Measurements from ENCODE around the gene EPN3. TPM values are rescaled to one million over a fixed set of nuclear protein-coding genes. Genes with fewer than 3 reads are reported as not detected.

The EPN3 gene
- total RNA-seq, 2 experiments from 2014 or later: 0.28 TPM; not detected in 1

- H3K4me1 ChIP-seq (ENCODE audit: insufficient read depth, low read length, poor library complexity, severe bottlenecking): peaks cover 6% of the 10 kb centered on the region
- H3K36me3 ChIP-seq (ENCODE audit: insufficient read depth, low read length): no peaks in the 10 kb centered on the region
- no peaks in the 10 kb centered on the region for H3K9me3 ChIP-seq (ENCODE audit: low read length)
- no peak overlapping the region for H3K27ac ChIP-seq (ENCODE audit: low read depth, low read length, poor library complexity, severe bottlenecking)
- H3K79me2 ChIP-seq (ENCODE audit: insufficient read depth, low read depth, low read length): no peaks in the 10 kb centered on the region
- no peaks in the 10 kb centered on the region for H4K20me1 ChIP-seq (ENCODE audit: insufficient read depth, low read length)
- no TSS peak for BruUV-seq (replicated peaks)
- TF ChIP-seq, protein P1, sequence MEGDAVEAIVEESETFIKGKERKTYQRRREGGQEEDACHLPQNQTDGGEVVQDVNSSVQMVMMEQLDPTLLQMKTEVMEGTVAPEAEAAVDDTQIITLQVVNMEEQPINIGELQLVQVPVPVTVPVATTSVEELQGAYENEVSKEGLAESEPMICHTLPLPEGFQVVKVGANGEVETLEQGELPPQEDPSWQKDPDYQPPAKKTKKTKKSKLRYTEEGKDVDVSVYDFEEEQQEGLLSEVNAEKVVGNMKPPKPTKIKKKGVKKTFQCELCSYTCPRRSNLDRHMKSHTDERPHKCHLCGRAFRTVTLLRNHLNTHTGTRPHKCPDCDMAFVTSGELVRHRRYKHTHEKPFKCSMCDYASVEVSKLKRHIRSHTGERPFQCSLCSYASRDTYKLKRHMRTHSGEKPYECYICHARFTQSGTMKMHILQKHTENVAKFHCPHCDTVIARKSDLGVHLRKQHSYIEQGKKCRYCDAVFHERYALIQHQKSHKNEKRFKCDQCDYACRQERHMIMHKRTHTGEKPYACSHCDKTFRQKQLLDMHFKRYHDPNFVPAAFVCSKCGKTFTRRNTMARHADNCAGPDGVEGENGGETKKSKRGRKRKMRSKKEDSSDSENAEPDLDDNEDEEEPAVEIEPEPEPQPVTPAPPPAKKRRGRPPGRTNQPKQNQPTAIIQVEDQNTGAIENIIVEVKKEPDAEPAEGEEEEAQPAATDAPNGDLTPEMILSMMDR (conservative IDR thresholded peaks at IDR 0.05; ENCODE audit: low read length): no peak
- TF ChIP-seq EZH2phosphoT487 (IDR thresholded peaks at IDR 0.05; ENCODE audit: borderline replicate concordance, low read depth, low read length): no peak
- ChIA-PET CTCF (ENCODE audit: unreplicated experiment) (no interaction called here), POLR2A (no interaction called here)
- no peak for DNase-seq (ENCODE audit: low spot score)
- H3K9me2 ChIP-seq (ENCODE audit: insufficient read depth, low read length): no peaks in the 10 kb centered on the region
- no peak overlapping the region for H2AFZ ChIP-seq (ENCODE audit: low read length)
- intact Hi-C loops (cut with micrococcal nuclease; ENCODE audit: unreplicated experiment): no loop called here
- no peak overlapping the region for H3K4me2 ChIP-seq (ENCODE audit: low read length)
- H3K4me3 ChIP-seq (ENCODE audit: low read depth, low read length, poor library complexity, severe bottlenecking): no peak overlapping the region
Observed at GRCh38 chr17:50562242-50563091, 29.9 kb downstream of the EPN3 start.

DNA sequence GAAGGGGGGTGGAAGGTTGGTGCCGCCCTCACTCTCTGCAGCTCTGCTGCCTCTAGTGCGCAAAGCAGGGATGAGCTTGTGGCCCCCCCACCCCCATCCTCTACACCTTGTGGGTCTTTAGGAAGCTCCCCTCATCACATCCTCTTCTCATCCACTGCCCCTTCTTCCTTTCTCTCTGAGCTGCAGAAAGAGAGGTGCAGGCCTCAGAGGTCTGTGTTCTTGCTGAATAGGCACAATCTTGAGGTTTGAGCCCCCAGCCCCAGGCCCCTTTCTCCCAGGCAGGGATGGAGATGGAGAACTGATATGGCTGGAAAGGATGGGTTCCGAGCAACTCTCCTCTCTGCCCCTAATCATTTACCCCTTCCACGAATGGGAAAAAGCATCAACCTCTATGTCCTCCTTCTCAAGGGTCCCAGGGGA lies 30.6 kb downstream of the EPN3 start:
- Histone ChIP-seq H3K27ac (ENCODE audit: low read depth, low read length, poor library complexity, severe bottlenecking) (no peak overlapping the region), H4K20me1 (ENCODE audit: insufficient read depth, low read length) (no peaks in the 10 kb centered on the region), H3K4me1 (ENCODE audit: insufficient read depth, low read length, poor library complexity, severe bottlenecking) (peaks cover 6% of the 10 kb centered on the region), H2AFZ (ENCODE audit: low read length) (no peak overlapping the region), H3K9me3 (ENCODE audit: low read length) (no peaks in the 10 kb centered on the region), H3K36me3 (ENCODE audit: insufficient read depth, low read length) (no peaks in the 10 kb centered on the region), H3K9me2 (ENCODE audit: insufficient read depth, low read length) (no peaks in the 10 kb centered on the region), H3K79me2 (ENCODE audit: insufficient read depth, low read depth, low read length) (no peaks in the 10 kb centered on the region), H3K4me3 (ENCODE audit: low read depth, low read length, poor library complexity, severe bottlenecking) (no peak overlapping the region), H3K4me2 (ENCODE audit: low read length) (no peak overlapping the region)
- DNase-seq (ENCODE audit: low spot score): no peak
- BruUV-seq (replicated peaks): no TSS peak
- TF ChIP-seq, protein P1 (conservative IDR thresholded peaks at IDR 0.05; ENCODE audit: low read length): 0 out of 2 replicates have a peak, but pooled peaks have one; percentile 18
- no peak for TF ChIP-seq EZH2phosphoT487 (IDR thresholded peaks at IDR 0.05; ENCODE audit: borderline replicate concordance, low read depth, low read length)
- ChIA-PET CTCF (ENCODE audit: unreplicated experiment) (no interaction called here), POLR2A (no interaction called here)
- intact Hi-C loops (cut with micrococcal nuclease; ENCODE audit: unreplicated experiment): no loop called here

- ChIA-PET CTCF (ENCODE audit: unreplicated experiment) (no interaction called here), POLR2A (no interaction called here)
- H3K79me2 ChIP-seq (ENCODE audit: insufficient read depth, low read depth, low read length): no peaks in the 10 kb centered on the region
- H3K9me3 ChIP-seq (ENCODE audit: low read length): no peaks in the 10 kb centered on the region
- BruUV-seq (replicated peaks): no TSS peak
- TF ChIP-seq EZH2phosphoT487 (IDR thresholded peaks at IDR 0.05; ENCODE audit: borderline replicate concordance, low read depth, low read length): no peak
- TF ChIP-seq, protein P1 (conservative IDR thresholded peaks at IDR 0.05; ENCODE audit: low read length): no peak
- DNase-seq (ENCODE audit: low spot score): no peak
- no peaks in the 10 kb centered on the region for H4K20me1 ChIP-seq (ENCODE audit: insufficient read depth, low read length)
- H3K4me1 ChIP-seq (ENCODE audit: insufficient read depth, low read length, poor library complexity, severe bottlenecking): peaks cover 5% of the 10 kb centered on the region
- no peak overlapping the region for H2AFZ ChIP-seq (ENCODE audit: low read length)
- no peaks in the 10 kb centered on the region for H3K9me2 ChIP-seq (ENCODE audit: insufficient read depth, low read length)
- no peak overlapping the region for H3K4me3 ChIP-seq (ENCODE audit: low read depth, low read length, poor library complexity, severe bottlenecking)
- no peak overlapping the region for H3K4me2 ChIP-seq (ENCODE audit: low read length)
- no peak overlapping the region for H3K27ac ChIP-seq (ENCODE audit: low read depth, low read length, poor library complexity, severe bottlenecking)
- no peaks in the 10 kb centered on the region for H3K36me3 ChIP-seq (ENCODE audit: insufficient read depth, low read length)
- intact Hi-C loops (cut with micrococcal nuclease; ENCODE audit: unreplicated experiment): no loop called here
Observed at GRCh38 chr17:50564916-50565315, 32.4 kb downstream of the EPN3 start.

Measured in OCI-LY7 (cell line).